Natural killer cell (primary cell): ENCODE measurements around the gene FAM181B. TPM values are rescaled to one million over a fixed set of nuclear protein-coding genes. Genes with fewer than 3 reads are reported as not detected.

Source experiments
- ATAC-seq, 3 donors: fragments of 150-1000 bp in 2 of 3; fragments of 200-7000 bp in 1 of 3; cut with Tn5 transposase; 1 replicate in 1 of 3; 2 replicates in 2 of 3; pipeline ENCODE4 v1.10.0; 2021; ENCODE audit warnings: mild to moderate bottlenecking in 2 of 3, moderate library complexity in 2 of 3
- DNase-seq, 2 donors: peaks; one replicate each; pipeline versions ENCODE4 v3.0.0 to v3.0.0-alpha.2; 2013 to 2021; ENCODE audit warnings: mixed read lengths in 1 of 2
- H3K27ac ChIP-seq: one replicate; pipeline ENCODE4 v1.5.1; 2013; ENCODE audit warnings: mild to moderate bottlenecking, low read length
- H3K27me3 ChIP-seq: one replicate; pipeline ENCODE4 v1.6.1; 2013; ENCODE audit warnings: low read length; ENCODE audit not compliant: control insufficient read depth, insufficient read depth
- H3K36me3 ChIP-seq: one replicate; pipeline ENCODE4 v1.6.1; 2013; ENCODE audit warnings: low read length; ENCODE audit not compliant: control insufficient read depth, insufficient read depth
- H3K4me1 ChIP-seq: one replicate; pipeline ENCODE4 v1.6.1; 2013; ENCODE audit warnings: low read length; ENCODE audit not compliant: control insufficient read depth, insufficient read depth
- H3K4me3 ChIP-seq: one replicate; pipeline ENCODE4 v1.5.1; 2013; ENCODE audit warnings: low read length
- H3K9me3 ChIP-seq: one replicate; pipeline ENCODE4 v1.6.1; 2013; ENCODE audit warnings: low read length; ENCODE audit not compliant: control insufficient read depth, insufficient read depth
- H3K27ac Mint-ChIP-seq, 2 donors: one replicate each; pipeline ENCODE4 v1.8.0; 2022; ENCODE audit warnings: mild to moderate bottlenecking in 2 of 2, mixed read lengths in 2 of 2, moderate library complexity in 1 of 2
- H3K27me3 Mint-ChIP-seq, 2 donors: one replicate each; pipeline ENCODE4 v1.8.0; 2022; ENCODE audit warnings: low read depth in 2 of 2, mixed read lengths in 2 of 2
- H3K36me3 Mint-ChIP-seq: one replicate; pipeline ENCODE4 v1.8.0; 2022; ENCODE audit warnings: mixed read lengths
- H3K4me1 Mint-ChIP-seq, 2 donors: one replicate each; pipeline ENCODE4 v1.8.0; 2022; ENCODE audit warnings: mixed read lengths in 2 of 2
- H3K4me3 Mint-ChIP-seq: one replicate; pipeline ENCODE4 v1.8.0; 2022; ENCODE audit warnings: mild to moderate bottlenecking, moderate library complexity, mixed read lengths
- H3K9me3 Mint-ChIP-seq, 2 donors: one replicate each; pipeline ENCODE4 v1.8.0; 2022; ENCODE audit warnings: mixed read lengths in 2 of 2
- CTCF ChIP-seq: fragments of 200-600 bp; IDR thresholded peaks from one replicate; pipeline ENCODE4 v1.8.0; 2022; ENCODE audit warnings: antibody characterized with exemption
- WGBS: methylation state at CpG from one replicate; pipeline ENCODE4 v1.1.7; 2013; ENCODE audit warnings: missing lambda C conversion rate; ENCODE audit not compliant: insufficient coverage; 5-methylcytosine and 5-hydroxymethylcytosine counted together
- intact Hi-C: fragments of 100-400 bp; cut with micrococcal nuclease; formaldehyde crosslinking; loops from one replicate; pipeline ENCODE4 v1.14.2; 2022
- total RNA-seq, 4 donors: library from RNA; stranded (reverse); fragments of 120-200 nt in 1 of 4; gene quantifications; one replicate each; pipeline versions ENCODE4 v1.2.3 to v1.2.4, GENCODE V29; 2013 to 2022

Gene FAM181B
- total RNA-seq, 3 donors from 2014 or later (not counting 1 experiment from before 2014, with no cell fraction given): not detected

DNA sequence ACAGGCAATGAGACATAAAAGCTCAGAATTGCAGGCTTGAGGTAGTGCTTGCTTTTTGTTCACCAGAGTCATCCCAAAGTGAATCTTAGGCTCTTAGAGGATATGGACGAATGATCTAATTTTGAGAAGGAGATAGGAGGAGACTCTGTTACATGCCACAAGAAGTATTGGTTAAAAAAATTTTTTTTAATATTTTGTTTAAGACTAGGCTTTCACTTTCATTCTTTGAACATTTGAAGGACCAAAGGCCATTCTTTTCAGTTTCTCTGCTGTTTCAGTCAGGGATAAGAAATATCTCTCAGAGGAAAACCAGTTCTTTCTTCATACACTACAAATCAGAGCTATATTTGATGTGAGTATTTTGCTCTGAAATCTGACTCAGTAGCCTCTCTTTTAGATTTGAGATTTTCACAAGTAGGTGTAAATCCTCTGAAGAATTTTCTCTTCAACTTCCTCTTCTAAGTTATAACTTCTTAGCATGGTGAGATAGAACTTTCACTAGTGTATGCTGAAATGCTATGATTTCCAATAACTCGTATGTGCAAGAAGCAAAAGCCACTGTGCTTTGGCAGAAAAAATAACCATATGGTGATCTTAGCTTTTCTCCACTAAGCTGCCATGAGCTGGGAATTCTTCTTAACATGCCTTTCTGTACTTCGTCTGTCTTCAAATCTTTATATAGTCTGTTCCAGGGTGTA lies 24.1 kb upstream of the FAM181B start:
- TF ChIP-seq CTCF: no peak
- no peak overlapping the region for H3K4me3 Mint-ChIP-seq
- no peaks in the 10 kb centered on the region for H3K4me1 Mint-ChIP-seq
- H3K9me3 ChIP-seq: no peaks in the 10 kb centered on the region
- DNase-seq (no peak), ATAC-seq (no peak)
- no peaks in the 10 kb centered on the region for H3K9me3 Mint-ChIP-seq
- no peaks in the 10 kb centered on the region for H3K36me3 ChIP-seq
- H3K36me3 Mint-ChIP-seq: no peaks in the 10 kb centered on the region
- H3K27me3 Mint-ChIP-seq: peaks cover 0 to 7% of the 10 kb centered on the region in 2 donors
- no peak overlapping the region for H3K4me3 ChIP-seq
- no peaks in the 10 kb centered on the region for H3K4me1 ChIP-seq
- WGBS: 66% methylated on average over 3 of the region's 3 CpGs
- H3K27ac ChIP-seq: no peak overlapping the region
- no peaks in the 10 kb centered on the region for H3K27me3 ChIP-seq
- intact Hi-C loops: no loop called here
- no peak overlapping the region for H3K27ac Mint-ChIP-seq

GRCh38 chr11:82756765-82757639 lies 23.3 kb upstream of the FAM181B start:
- Histone ChIP-seq H3K4me3 (no peak overlapping the region), H3K4me1 (no peaks in the 10 kb centered on the region), H3K27ac (no peak overlapping the region), H3K36me3 (no peaks in the 10 kb centered on the region), H3K9me3 (no peaks in the 10 kb centered on the region), H3K27me3 (no peaks in the 10 kb centered on the region)
- Mint-ChIP-seq H3K4me1 (no peaks in the 10 kb centered on the region), H3K36me3 (no peaks in the 10 kb centered on the region), H3K4me3 (peak overlapping the region; percentile 15), H3K27me3 (peaks cover 0 to 15% of the 10 kb centered on the region in 2 donors), H3K9me3 (no peaks in the 10 kb centered on the region), H3K27ac (no peak overlapping the region)
- ATAC-seq (no peak), DNase-seq (peak in 1 of 2 donors; percentile 16)
- TF ChIP-seq CTCF: no peak
- WGBS: 80% methylated on average over 8 of the region's 8 CpGs
- intact Hi-C loops: no loop called here

- Histone ChIP-seq H3K4me3 (no peak overlapping the region), H3K4me1 (no peaks in the 10 kb centered on the region), H3K27me3 (peaks cover 3% of the 10 kb centered on the region), H3K36me3 (no peaks in the 10 kb centered on the region), H3K9me3 (no peaks in the 10 kb centered on the region), H3K27ac (no peak overlapping the region)
- ATAC-seq: no peak
- DNase-seq: no peak
- TF ChIP-seq CTCF: no peak
- Mint-ChIP-seq H3K4me1 (peaks cover 11 to 17% of the 10 kb centered on the region in 2 donors), H3K36me3 (no peaks in the 10 kb centered on the region), H3K27ac (no peak overlapping the region), H3K27me3 (peaks cover 0 to 22% of the 10 kb centered on the region in 2 donors), H3K9me3 (no peaks in the 10 kb centered on the region), H3K4me3 (no peak overlapping the region)
- WGBS: 77% methylated on average over 2 of the region's 4 CpGs
- intact Hi-C loops: no loop called here
These were observed 20.7 kb upstream of the FAM181B start for GRCh38 chr11:82754410-82754809.
